COLO668 (cell line): ENCODE data around the gene SLC45A3.
A peak's percentile ranks its signal among the peaks of the same experiment; 100 is the strongest.

Experiments
- DNase-seq: peaks from one replicate; lab custom pipeline; 2025; ENCODE audit not compliant: unreplicated experiment; lab: John Stamatoyannopoulos, UW

SLC45A3 gene

DNA sequence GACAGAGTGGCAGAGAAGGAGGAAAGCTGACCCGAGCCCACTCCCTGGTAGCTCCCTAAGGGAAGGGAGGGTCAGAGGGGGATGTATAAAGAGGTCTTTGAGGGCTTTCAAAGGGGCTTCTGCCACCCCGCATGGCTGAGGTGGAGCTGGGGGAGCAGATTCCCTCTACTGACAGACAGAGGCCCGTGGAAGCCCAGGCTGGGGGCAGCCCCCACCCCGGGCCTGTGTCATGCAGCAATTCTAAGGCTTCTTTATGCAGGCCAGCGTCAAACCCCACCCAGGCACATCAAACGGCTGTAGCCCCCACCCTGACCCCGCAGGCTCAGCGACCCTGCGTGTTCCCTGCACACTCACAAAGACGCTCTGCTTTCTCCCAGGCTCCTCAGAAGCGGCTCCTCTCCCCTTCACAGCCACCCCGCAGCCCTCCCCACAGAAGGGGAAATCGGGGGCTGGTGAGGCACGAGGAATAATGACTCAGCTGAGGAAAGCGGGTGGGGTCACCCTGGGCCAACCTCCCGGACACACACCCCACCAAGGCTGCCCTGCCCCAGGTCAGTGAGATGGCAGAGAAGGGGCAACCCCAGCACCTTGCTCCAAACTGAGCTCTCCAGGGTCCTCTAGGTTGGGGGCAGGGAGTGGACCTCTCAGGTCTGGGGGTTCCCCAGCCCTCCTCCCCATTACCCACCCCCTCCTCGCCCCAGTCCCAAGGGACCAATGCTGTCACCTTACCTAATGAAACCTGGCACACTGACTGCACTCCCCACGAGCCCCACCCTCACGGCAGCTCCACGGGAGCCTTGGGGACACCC is 10.8 kb downstream of the SLC45A3 start:
- DNase-seq = no peak

- no peak for DNase-seq
Measured at GRCh38 chr1:205668951-205669340, 11.4 kb downstream of the SLC45A3 start.

- no peak for DNase-seq
Measured at GRCh38 chr1:205667909-205668643, 12.2 kb downstream of the SLC45A3 start.

DNA sequence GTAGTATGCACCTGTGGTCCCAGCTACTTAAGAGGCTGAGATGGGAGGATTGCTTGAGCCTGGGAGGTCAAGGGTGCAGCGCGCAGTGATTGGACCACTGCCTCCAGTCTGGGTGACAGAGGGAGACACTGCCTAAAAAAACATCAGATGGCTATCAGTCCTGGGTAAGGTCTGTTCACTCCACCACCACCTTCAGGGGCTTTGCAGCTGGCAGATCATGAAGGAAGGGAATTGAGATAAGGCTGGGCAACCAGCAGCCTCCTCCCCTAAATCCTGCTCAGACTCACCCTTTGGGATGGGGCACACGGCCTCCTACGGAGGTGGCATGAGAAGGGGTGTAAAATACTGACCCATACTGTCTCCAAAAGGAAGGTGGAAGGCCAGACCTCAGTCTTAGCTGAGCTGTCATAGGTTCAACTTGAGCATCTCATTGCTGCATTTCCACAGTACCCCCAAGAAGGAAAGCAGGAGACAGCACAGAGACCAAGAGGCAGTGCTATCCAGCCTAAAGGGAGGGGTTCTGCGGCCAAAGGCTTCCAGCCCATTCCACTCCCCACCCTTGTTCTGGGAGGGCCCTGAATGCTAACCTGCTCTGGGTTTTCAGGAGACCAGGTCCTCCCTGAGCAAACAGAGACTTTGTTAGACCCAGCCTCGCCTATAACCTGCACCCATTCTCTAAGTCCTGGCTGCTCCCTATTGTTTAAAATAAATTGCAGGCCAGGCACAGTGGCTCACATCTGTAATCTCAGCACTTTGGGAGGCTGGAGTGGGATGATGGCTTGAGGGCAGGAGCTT is 13.7 kb downstream of the SLC45A3 start:
- no peak for DNase-seq

DNA sequence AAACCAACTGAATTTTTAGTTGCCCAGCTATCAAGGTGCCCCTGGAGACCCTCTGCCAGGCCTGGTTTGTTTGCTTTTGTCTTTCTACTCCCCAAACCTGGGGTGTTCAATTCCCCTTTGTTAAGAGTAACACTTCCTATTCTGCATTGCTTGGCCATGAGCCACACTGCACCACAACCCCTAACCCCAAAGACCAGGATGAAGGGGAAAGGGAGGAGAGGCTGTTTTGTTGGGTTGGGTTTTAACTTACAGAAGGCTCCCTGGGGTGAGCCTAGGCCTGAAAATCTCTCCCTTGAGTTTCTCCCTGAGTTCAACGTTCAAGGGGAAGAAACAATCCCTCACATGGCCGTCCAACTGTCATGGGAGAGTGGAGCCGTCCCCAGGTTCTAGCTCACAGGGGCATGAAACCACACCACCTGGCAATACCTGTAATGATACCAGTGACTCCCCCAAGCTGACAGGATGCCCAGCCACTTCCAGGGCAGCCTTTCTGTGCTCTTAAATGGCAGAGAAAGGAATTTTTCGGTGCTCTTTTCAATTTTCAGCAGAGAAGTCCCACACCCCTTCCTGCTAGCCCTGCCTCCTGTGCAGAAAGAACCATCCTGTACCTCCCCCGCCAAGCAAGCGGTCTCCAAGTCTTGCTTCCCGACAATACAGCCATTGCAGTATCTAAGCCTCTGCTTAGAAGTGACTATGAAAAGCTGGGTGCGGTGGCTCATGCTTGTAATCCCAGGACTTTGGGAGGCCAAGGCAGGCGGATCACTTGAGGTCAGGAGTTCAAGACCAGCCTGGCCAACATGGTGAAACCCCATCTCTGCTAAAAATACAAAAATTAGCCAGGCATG is 14.9 kb downstream of the SLC45A3 start:
- no peak for DNase-seq

- DNase-seq = no peak
Measured at GRCh38 chr1:205664399-205665017, 15.8 kb downstream of the SLC45A3 start.

DNA sequence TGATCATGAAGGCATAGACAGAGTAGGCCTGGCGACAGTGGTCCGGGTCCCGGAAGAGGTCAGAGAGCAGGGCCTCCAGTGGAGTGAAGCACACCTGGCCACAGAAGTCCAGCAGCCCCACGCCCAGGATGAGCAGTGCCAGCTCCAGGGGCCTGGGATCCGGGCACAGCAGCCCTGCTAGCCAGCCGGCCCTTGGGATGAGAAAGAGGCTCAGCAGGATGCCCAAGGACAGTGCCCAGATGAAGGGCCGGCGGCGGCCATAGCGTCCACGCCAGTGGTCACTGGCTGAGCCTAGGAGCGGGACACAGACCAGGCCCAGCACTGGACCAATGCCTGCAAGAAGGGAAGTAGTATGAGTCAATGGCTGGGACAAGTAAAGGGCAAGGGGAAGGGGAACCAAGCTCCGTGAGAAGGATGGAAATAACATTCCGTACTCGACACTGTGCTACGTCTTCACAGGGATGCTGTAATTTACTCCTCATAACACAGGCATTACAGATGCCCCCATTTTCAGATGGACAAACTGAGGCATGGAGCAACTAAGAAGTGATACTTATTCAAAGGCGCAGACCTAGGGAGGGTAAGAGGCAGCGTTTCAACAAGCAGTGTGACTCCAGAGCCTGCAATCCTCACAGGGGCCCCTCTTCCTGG is 16.9 kb downstream of the SLC45A3 start:
- DNase-seq = no peak

- no peak for DNase-seq
Measured at GRCh38 chr1:205662791-205663190, 17.5 kb downstream of the SLC45A3 start.

DNA sequence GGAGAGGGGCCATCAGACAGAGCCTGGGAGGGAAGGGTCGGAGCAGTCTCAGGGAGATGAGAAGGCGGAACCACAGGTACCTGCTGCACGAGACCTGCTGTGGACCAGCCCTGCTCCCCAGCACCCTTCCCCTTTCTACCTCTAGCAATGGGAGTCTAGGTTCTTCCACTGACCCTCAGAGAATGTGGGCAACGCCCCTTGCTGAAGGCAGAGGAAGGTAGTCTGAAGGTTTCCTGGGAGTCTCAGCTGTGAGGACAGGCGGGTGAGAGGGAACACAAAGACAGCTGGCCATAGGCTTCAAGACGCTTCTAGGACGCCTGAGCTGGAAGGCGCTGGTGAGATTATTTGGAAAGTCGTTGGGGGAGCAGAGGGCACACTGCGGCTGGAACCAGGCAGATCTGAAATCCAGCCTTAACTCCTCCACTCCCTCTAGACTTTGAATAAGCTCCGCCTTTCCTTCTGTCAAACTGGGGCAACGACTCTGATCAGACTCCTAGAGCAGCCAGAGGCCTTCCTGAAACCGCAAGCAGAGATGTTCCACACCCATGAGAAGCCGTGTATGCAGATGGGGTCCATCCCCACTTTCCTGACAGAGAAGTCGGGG is 18.1 kb downstream of the SLC45A3 start:
- no peak for DNase-seq

DNA sequence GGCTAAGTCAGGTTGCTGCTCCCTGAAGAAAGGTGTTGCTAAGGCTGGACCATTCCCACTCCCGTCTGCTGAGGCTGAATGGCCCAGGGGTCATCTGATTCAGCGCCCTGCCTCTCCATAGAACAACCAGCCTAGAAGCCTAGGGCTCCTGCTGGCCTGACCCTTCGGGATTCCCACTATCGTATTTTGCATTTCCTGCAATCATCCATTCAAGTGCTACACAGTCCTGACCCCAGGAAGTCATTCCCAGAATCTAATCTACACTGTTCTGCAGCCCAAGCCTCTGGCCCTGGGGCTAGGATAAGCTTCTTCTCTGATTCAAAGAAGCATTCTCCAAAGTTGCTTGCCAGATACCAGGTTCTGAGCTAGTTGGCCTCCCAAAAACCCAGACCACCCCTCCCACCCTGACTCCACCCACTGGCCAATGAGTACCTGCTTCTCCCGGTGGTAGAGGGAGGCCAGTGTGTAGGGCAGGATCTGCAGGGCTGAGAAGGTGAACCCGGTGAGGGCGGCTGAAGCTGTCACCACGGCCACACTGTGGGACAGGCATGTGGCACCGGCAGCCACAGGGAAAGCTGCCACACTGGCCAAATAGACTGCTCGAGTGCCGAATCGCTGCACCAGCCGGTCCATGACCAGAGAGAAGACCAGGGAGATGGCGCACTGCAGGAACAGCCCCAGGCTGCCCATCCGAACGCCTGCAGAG is 18.7 kb downstream of the SLC45A3 start:
- no peak for DNase-seq

- DNase-seq = no peak
Measured at GRCh38 chr1:205660361-205660760, 19.9 kb downstream of the SLC45A3 start.

- DNase-seq = peak; percentile 80
Measured at GRCh38 chr1:205658943-205659581, 21.2 kb downstream of the SLC45A3 start.

DNA sequence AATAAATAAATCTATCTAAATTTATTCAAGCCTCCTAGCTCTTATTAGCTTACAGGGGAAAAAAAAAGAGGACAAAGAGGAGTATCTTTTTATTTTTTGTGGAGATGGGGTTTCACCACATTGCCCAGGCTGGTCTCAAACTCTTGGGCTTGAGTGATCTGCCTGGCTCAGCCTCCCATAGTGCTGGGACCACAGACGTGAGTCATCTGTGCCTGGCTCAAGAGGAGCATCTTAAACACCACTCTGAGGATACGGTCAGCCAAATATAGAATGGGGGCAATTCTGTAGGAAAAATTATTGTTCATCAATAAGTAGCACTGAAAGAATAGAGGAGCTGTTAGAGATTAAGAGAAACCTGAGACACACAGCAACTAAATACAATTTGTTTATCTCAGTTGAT is 24.1 kb downstream of the SLC45A3 start:
- DNase-seq = no peak

DNA sequence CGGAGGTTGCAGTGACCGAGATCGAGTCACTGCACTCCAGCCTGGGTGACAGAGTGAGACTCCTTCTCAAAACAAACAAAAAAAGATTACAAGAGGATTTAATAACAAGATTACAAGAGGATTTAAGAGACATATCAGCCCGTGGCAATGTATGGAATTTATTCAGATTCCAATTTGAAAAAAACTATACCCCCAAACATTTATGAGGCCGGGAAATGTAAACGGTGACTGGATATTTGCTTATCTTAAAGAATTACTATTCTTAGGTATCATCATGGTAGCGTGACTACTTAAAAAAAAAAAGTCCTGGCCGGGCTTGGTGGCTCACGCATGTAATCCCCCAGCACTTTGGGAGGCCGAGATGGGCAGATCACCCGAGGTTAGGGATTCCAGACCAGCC is 27.3 kb downstream of the SLC45A3 start:
- no peak for DNase-seq

- no peak for DNase-seq
Measured at GRCh38 chr1:205650241-205650640, 30.1 kb downstream of the SLC45A3 start.

DNA sequence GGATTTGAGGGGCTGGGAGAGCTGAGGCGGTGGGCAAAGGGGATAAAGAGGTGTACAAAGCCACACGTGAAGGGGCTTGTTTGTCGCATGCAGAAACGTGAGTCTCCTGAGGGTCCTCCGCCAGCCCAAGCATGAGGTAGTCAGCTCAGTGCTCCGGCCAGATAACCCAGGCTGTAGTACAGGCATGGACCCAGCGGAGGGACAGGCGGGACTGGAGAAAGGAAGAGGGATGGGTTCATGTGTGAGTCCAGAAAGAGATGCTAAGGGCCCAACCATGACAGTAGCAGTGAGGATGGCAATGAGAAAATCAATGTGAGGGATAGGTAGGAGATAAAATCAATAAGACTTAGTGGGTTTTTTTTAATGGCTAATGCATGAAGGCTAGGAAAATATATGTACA is 34.8 kb downstream of the SLC45A3 start:
- DNase-seq = no peak

GRCh38 chr1:205642679-205643307 is 37.5 kb downstream of the SLC45A3 start:
- DNase-seq = no peak

GRCh38 chr1:205639567-205639966 is 40.7 kb downstream of the SLC45A3 start:
- DNase-seq = no peak
